H9 (cell line): ENCODE measurements around the gene FOXQ1. TPM values are rescaled to one million over a fixed set of nuclear protein-coding genes. Genes with fewer than 3 reads are reported as not detected.

Experiments
- DNase-seq: peaks from one replicate; pipeline ENCODE4 v3.0.0-alpha.2; 2017
- H2AFZ ChIP-seq: one replicate; pipeline ENCODE4 v1.6.1; 2013; ENCODE audit warnings: mild to moderate bottlenecking, low read length, control low read depth, moderate library complexity
- H2AK5ac ChIP-seq: 2 replicates; pipeline ENCODE4 v1.6.1; 2013; ENCODE audit warnings: low read length, control low read depth, mixed read lengths; ENCODE audit not compliant: insufficient read length
- H2BK120ac ChIP-seq: one replicate; pipeline ENCODE4 v1.6.1; 2013; ENCODE audit warnings: low read depth, mild to moderate bottlenecking, low read length, control low read depth, inconsistent platforms; ENCODE audit not compliant: poor library complexity, severe bottlenecking
- H2BK12ac ChIP-seq: 2 replicates; pipeline ENCODE4 v1.6.1; 2013; ENCODE audit warnings: low read length, control low read depth, mixed read lengths, low read depth; ENCODE audit not compliant: insufficient read length
- H2BK15ac ChIP-seq: 2 replicates; pipeline ENCODE4 v1.6.1; 2013; ENCODE audit warnings: low read depth, low read length, control low read depth
- H2BK20ac ChIP-seq: one replicate; pipeline ENCODE4 v1.6.1; 2013; ENCODE audit warnings: low read depth, mild to moderate bottlenecking, low read length, control low read depth, inconsistent platforms; ENCODE audit not compliant: poor library complexity, severe bottlenecking
- H2BK5ac ChIP-seq: 2 replicates; pipeline ENCODE4 v1.6.1; 2013; ENCODE audit warnings: low read length, control low read depth, mixed read lengths; ENCODE audit not compliant: insufficient read length
- H3K14ac ChIP-seq: 2 replicates; pipeline ENCODE4 v1.6.1; 2013; ENCODE audit warnings: low read length, control low read depth; ENCODE audit not compliant: insufficient read depth
- H3K18ac ChIP-seq: 2 replicates; pipeline ENCODE4 v1.6.1; 2013; ENCODE audit warnings: low read depth, mild to moderate bottlenecking, mixed read lengths, low read length, control low read depth; ENCODE audit not compliant: insufficient read length
- H3K23ac ChIP-seq: 2 replicates; pipeline ENCODE4 v1.6.1; 2013; ENCODE audit warnings: low read length, control low read depth, mixed read lengths, low read depth; ENCODE audit not compliant: insufficient read length
- H3K23me2 ChIP-seq: 2 replicates; pipeline ENCODE4 v1.6.1; 2013; ENCODE audit warnings: low read depth, mild to moderate bottlenecking, mixed read lengths, low read length, control low read depth; ENCODE audit not compliant: insufficient read length, poor library complexity, severe bottlenecking
- H3K27ac ChIP-seq: 2 replicates; pipeline ENCODE4 v1.5.1; 2013; ENCODE audit warnings: low read length, control low read depth, mixed read lengths, low read depth; ENCODE audit not compliant: insufficient read length
- H3K27me3 ChIP-seq: 2 replicates; pipeline ENCODE4 v1.6.1; 2013; ENCODE audit warnings: low read length, control low read depth, inconsistent platforms; ENCODE audit not compliant: insufficient read depth
- H3K4ac ChIP-seq: 2 replicates; pipeline ENCODE4 v1.6.1; 2013; ENCODE audit warnings: low read depth, mild to moderate bottlenecking, control low read depth, inconsistent platforms, low read length, moderate library complexity
- H3K4me1 ChIP-seq: 2 replicates; pipeline ENCODE4 v1.6.1; 2013; ENCODE audit warnings: low read length, control low read depth, inconsistent platforms; ENCODE audit not compliant: insufficient read depth
- H3K4me2 ChIP-seq: 2 replicates; pipeline ENCODE4 v1.6.1; 2013; ENCODE audit warnings: low read length, control low read depth, mixed read lengths; ENCODE audit not compliant: insufficient read length, insufficient read depth
- H3K56ac ChIP-seq: 2 replicates; pipeline ENCODE4 v1.6.1; 2013; ENCODE audit warnings: low read depth, mild to moderate bottlenecking, mixed read lengths, low read length, control low read depth; ENCODE audit not compliant: insufficient read length
- H3K79me1 ChIP-seq: 2 replicates; pipeline ENCODE4 v1.6.1; 2013; ENCODE audit warnings: low read depth, mild to moderate bottlenecking, moderate library complexity, low read length, control low read depth, inconsistent platforms; ENCODE audit not compliant: insufficient read depth, poor library complexity, severe bottlenecking
- H3K79me2 ChIP-seq: 2 replicates; pipeline ENCODE4 v1.6.1; 2013; ENCODE audit warnings: low read length, control low read depth, inconsistent platforms; ENCODE audit not compliant: insufficient read depth
- H3K9ac ChIP-seq: 2 replicates; pipeline ENCODE4 v1.6.1; 2013; ENCODE audit warnings: low read length, control low read depth, mixed read lengths; ENCODE audit not compliant: insufficient read length; ENCODE audit errors: extremely low read depth
- H3K9me3 ChIP-seq: one replicate; pipeline ENCODE4 v1.6.1; 2013; ENCODE audit warnings: low read depth, low read length, inconsistent platforms; ENCODE audit not compliant: control insufficient read depth
- H3T11ph ChIP-seq: one replicate; pipeline ENCODE4 v1.6.1; 2013; ENCODE audit warnings: mild to moderate bottlenecking, low read length, control low read depth, inconsistent platforms
- H4K20me1 ChIP-seq: one replicate; pipeline ENCODE4 v1.6.1; 2013; ENCODE audit not compliant: control insufficient read depth, insufficient read length, insufficient read depth
- H4K5ac ChIP-seq: 2 replicates; pipeline ENCODE4 v1.6.1; 2013; ENCODE audit warnings: low read depth, mild to moderate bottlenecking, mixed read lengths, low read length, control low read depth; ENCODE audit not compliant: insufficient read length
- H4K8ac ChIP-seq: replicated peaks from 2 replicates; pipeline ENCODE4 v1.6.1; 2013; ENCODE audit warnings: low read length, control low read depth, mixed read lengths, low read depth; ENCODE audit not compliant: insufficient read length
- H4K91ac ChIP-seq: 2 replicates; pipeline ENCODE4 v1.6.1; 2013; ENCODE audit warnings: low read depth, mild to moderate bottlenecking, moderate library complexity, mixed read lengths, low read length, control low read depth; ENCODE audit not compliant: insufficient read length
- H3K27ac Mint-ChIP-seq, 3 experiments: 2 replicates in 2 of 3; 3 replicates in 1 of 3; pipeline ENCODE4 v1.8.0; 2020 to 2021; ENCODE audit warnings: mixed read lengths in 3 of 3, mild to moderate bottlenecking in 1 of 3, moderate library complexity in 1 of 3
- H3K27me3 Mint-ChIP-seq: 2 replicates; pipeline ENCODE4 v1.8.0; 2021; ENCODE audit warnings: low read depth, mild to moderate bottlenecking, moderate library complexity, mixed read lengths
- H3K36me3 Mint-ChIP-seq, 3 experiments: 2 replicates in 2 of 3; 3 replicates in 1 of 3; pipeline ENCODE4 v1.8.0; 2020 to 2021; ENCODE audit warnings: low read depth in 3 of 3, mixed read lengths in 3 of 3; ENCODE audit not compliant: insufficient read depth in 1 of 3
- H3K4me1 Mint-ChIP-seq, 2 experiments: 2 replicates each; pipeline ENCODE4 v1.8.0; 2020; ENCODE audit warnings: mixed read lengths in 2 of 2
- H3K4me3 Mint-ChIP-seq, 2 experiments: 2 replicates in 1 of 2; 3 replicates in 1 of 2; pipeline ENCODE4 v1.8.0; 2020 to 2021; ENCODE audit warnings: mild to moderate bottlenecking in 2 of 2, mixed read lengths in 2 of 2, moderate library complexity in 1 of 2
- H3K9me3 Mint-ChIP-seq, 2 experiments: 2 replicates in 1 of 2; 3 replicates in 1 of 2; pipeline ENCODE4 v1.8.0; 2020; ENCODE audit warnings: mild to moderate bottlenecking in 2 of 2, mixed read lengths in 2 of 2, moderate library complexity in 1 of 2
- CTCF ChIP-seq: fragments of 200-600 bp; sonication (generic); conservative IDR thresholded peaks from 3 replicates; pipeline ENCODE4 v1.8.0; 2021; ENCODE audit warnings: antibody characterized with exemption, mild to moderate bottlenecking
- WGBS: extraction: QIAGEN DNeasy Blood & Tissue Kit; methylation state at CpG from one replicate; pipeline ENCODE4 v1.1.7; 2013; ENCODE audit warnings: missing lambda C conversion rate, low lambda C conversion rate, mixed read lengths; ENCODE audit not compliant: insufficient read length; ENCODE audit errors: extremely low coverage; 5-methylcytosine and 5-hydroxymethylcytosine counted together
- total RNA-seq: library from RNA; stranded (reverse); gene quantifications from 2 replicates; pipeline ENCODE4 v1.2.1, GENCODE V29; 2021

FOXQ1 gene
- total RNA-seq, 1 experiment from 2014 or later: 0.15 TPM

- Histone ChIP-seq H2BK20ac (no peak overlapping the region), H3K14ac (no peak overlapping the region), H4K20me1 (no peaks in the 10 kb centered on the region), H4K5ac (no peak overlapping the region), H3K27ac (no peak overlapping the region), H3K23ac (no peak overlapping the region), H3K79me2 (no peaks in the 10 kb centered on the region), H3K79me1 (no peaks in the 10 kb centered on the region), H2BK12ac (no peak overlapping the region), H3K4me1 (peaks cover 1% of the 10 kb centered on the region; the same call in 1 of the 2 replicates), H3K18ac (no peak overlapping the region), H4K91ac (no peak overlapping the region), H2BK120ac (no peak overlapping the region), H2BK5ac (no peak overlapping the region), H2AK5ac (no peak overlapping the region), H3K9ac (no peak overlapping the region), H4K8ac (no peak overlapping the region), H3K27me3 (no peaks in the 10 kb centered on the region), H3K4ac (no peak overlapping the region), H2AFZ (no peak overlapping the region), H3T11ph (no peak overlapping the region), H2BK15ac (no peak overlapping the region), H3K56ac (no peak overlapping the region), H3K23me2 (no peaks in the 10 kb centered on the region), H3K9me3 (no peaks in the 10 kb centered on the region), H3K4me2 (no peak overlapping the region)
- Mint-ChIP-seq H3K27me3 (peaks cover 16% of the 10 kb centered on the region), H3K36me3 (no peaks in the 10 kb centered on the region), H3K9me3 (peaks cover 0 to 2% of the 10 kb centered on the region in 2 experiments; a peak in 1 of 5 replicates), H3K4me3 (no peak overlapping the region), H3K27ac (no peak overlapping the region), H3K4me1 (peaks cover 2 to 5% of the 10 kb centered on the region in 2 experiments; a peak in 2 of 4 replicates)
- no peak for DNase-seq
- TF ChIP-seq CTCF: no peak
- no CpG with 5 or more reads among the region's 8 CpGs for WGBS
Observed at GRCh38 chr6:1280666-1281300, 31.1 kb upstream of the FOXQ1 start.
